Activated CD4-positive, alpha-beta T cell treated with anti-CD3 and anti-CD28 coated beads, Interleukin-2, Interleukin-4, amounts not matched to agents 100 ng/mL and 50 ng/mL, durations not matched to agents 16 hours and 8 hours (primary cell): ENCODE data around the gene SLC4A4.

Experiments
- DNase-seq: peaks from one replicate; pipeline ENCODE4 v3.0.0-alpha.2; 2020; ENCODE audit warnings: low spot score

Gene SLC4A4

DNA sequence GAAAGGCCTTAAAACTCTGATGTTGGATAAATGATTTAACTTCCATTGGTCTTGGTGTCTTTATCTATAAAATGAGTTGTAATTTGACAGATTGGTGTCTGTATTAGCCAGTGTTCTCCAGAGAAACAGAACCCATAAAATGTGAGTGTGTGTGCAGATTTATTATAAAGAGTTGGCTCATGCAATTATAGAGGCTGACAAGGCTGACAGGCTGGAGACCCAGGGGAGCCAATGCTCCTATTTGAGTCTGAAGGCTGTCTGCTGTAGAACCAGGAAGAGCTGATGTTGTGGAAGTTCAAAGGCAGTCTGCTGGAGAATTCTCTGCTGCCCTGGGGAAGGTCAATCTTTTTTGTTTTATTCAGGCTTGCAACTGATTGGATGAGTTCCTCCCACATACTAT is 131.7 kb downstream of the SLC4A4 start:
- no peak for DNase-seq

DNA sequence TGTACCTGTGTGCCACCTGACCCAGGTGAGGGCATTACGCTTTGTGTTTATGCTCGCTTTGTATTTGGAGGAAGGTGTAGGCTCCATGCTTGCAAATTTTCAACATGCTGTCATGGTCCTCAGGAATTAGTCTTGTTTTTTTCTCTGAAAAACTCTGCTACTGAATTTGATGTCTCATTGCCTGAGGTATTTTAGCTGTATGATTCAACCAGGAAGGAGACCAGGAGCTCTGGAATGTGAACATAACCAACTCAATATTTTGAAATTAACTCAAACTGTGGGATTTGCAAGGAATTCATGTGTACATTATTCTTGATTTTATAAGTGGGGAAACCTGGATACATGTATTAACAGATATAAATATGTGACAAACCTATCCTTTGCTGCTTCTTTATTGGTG is 134.1 kb downstream of the SLC4A4 start:
- DNase-seq, result no peak

DNA sequence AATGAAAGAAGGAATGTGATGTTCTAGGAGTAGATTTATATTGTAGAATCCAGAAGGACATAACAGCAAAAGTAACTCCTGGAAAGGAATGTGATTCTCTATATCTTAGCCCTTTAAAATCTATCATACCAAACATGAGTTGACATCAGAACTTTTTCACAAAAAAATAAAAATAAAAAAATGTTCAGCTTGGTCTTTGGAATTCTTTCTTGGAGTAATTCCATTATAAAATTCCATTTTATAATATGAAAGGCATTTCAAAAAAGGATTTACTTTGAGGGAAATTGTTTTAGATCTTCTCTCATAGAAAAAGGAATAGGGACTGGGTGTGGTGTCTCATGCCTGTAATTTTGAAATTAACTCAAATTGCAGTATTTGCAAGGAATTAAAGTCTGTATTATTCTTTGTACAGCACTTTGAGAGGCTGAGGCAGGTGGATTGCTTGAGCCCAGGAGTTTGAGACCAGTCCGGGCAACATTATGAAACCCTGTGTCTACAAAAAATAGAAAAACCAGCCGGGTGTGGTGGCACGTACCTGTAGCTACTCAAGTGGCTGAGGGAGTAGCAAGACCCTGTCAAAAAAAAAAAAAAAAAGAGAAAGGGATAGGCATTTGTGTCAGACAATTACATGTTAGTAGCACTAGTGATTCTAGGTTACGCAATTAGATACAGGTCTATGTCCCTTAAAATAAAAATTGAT is 134.9 kb downstream of the SLC4A4 start:
- no peak for DNase-seq

DNA sequence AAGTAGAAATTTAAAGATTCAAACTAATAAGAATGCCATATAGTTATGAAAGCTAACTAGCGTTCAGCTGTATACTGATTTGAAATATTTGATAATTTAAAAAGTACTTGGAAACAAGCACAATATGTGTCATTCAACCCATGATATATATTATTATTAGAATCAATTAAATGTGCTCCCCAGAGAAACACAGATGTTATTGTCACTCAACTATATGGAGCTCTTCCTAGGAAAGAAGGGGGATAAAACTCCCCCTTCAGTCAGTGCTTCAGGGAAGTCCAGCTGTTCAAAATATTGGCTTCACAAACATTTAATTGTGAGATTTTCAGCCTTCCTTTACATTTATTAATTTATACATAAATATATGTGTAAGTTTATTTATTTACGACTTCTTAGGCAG is 135.9 kb downstream of the SLC4A4 start:
- no peak for DNase-seq

DNA sequence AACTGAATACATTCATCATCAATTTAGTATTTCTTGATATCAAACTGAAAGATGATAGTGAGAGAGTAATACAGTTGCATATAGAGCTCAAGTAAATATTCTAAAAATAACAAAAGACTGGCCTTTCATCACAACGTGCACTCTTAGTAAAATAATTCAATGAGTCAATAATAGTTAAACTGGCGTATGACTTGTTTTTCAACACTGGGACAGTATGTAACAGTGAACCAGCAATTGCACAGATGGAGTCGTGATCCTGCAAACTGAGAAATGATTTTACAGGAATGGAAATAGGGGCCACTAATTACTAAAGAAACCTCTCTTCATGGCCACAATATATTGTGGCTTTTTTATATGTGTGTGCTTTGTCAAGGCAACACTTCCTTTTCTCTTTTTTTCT is 137.4 kb downstream of the SLC4A4 start:
- DNase-seq, result no peak

DNA sequence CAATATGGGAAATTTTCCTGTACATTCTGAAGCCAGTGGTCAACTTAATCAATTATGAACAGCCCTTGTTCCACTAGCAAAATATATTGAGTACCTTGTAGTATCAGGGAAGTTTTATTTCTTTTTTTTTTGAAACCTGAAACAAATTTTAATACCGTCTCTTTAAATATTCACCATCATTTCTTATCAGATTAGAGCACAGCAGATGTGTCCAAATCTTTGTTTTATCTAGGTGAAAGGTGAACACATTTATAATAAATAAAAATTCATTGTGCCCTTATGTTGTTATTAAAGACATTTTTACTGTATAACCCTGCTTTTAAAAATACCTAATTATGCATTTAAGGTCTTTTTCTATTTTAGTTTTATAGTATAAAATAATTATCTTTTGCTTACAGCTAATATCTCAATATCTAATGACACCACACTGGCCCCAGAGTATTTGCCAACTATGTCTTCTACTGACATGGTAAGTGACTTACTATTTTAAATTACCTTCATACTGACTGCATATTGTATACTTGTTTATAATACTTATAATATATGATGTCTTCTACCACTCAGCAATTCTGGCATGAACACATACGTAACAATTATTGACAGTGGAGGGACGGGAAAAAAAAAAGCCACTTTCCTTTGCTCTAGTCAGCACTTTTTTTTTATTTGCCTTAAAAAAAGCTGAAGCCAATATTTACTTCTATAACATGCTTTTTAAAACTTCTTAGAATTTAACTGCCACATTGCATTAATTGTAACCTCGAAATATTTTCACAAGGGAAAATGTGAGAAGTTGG is 147.9 kb downstream of the SLC4A4 start:
- DNase-seq, result no peak

DNA sequence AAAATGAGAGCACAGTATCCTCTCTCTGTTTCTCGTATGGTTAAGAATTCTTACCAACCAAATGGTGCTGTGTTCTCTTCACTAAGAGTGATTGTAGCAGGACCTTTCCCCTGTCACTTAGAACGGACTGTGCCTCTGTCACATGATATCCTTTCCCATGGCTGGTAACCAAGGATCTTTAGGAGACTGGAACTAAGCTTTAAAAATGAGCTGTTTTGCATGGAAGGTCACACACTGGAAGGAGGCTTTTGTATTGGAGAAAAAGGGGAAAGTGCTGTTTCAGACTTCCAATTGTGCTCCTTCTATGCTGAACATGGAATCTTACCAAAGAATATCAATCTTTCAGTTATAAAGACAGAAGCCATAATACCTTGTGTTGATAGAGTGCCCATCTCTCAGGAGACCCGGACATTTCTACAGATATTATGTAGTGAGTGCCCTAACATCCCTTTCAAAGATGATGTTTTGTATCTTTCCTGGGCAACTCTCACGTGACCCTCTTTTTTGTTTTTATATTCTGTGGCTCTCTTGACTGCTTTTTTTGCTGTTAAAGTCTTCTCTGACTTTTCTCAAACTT is 148.6 kb downstream of the SLC4A4 start:
- no peak for DNase-seq

DNA sequence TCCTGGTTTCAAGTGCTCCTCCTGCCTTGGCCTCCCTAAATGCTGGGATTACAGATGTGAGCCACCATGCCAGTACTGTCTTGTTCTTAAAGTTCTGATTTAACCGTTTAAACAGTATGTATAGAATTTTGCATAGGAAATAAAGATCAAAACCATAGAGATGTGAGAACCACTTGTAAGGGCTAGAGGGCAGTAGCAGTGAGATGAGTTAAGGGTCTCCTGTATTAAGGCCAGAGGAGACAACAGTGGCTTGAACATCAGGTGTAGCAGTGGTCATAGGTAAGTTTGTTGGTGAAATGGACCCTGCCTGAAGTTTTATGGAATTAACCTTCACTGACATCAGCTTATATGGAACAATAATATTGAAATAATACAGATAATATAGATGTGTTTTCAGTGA is 155.7 kb downstream of the SLC4A4 start:
- DNase-seq, result no peak

DNA sequence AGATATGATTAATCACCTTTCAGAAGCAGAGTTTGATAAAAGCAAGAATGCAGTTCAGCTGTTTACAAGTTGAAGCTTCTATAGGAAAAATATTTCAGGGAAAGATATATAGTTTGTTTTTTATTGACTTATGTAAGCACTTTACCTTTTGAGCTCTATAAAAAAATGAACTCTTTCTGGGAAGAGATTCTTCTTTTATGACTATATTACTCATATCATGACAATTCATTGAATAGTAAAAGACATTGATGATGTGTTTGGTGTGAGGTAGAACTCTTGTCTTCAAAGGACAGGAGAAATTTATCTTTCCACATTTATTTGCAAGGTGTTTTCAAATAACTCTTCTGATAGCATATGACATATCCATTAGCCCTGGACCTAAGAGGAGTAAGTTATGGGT is 156.6 kb downstream of the SLC4A4 start:
- DNase-seq, result no peak

DNA sequence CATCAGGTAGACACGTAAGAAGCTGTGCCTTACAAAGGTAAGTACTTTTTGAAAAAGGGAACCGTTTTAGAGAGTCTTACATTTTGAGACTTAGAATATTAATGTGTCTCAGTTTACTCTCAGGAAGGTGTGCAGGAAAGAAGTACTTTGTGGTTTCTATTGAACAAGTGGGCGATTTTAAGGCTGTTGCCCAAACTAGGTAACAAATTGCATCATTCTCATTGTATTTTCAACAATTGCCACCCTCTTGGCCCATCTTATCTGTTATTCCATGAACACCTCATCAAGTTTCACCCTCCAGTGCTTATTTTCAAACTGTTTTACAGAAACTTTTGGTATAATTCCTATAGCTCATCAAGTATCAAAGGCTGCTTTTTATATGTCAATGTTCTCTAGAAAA is 158.3 kb downstream of the SLC4A4 start:
- DNase-seq, result no peak

DNA sequence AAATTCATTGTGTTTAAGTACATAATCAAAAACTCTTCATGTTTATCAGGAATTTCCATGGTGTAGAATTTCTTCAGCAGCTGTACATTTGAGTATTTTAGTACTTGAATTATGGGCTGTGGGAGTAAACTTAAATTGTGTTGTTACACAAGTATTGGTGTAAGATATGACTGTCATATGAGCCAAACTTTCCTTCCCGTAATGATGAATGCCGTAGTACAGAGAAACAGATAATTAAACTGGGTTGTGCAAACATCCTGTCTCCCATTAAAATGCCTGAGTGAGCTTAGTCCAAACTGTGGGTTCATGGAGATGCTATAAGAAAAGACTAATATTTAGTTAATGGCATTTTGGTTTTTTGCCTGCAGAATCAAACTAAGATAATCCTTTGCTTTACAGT is 159.2 kb downstream of the SLC4A4 start:
- DNase-seq, result no peak

DNA sequence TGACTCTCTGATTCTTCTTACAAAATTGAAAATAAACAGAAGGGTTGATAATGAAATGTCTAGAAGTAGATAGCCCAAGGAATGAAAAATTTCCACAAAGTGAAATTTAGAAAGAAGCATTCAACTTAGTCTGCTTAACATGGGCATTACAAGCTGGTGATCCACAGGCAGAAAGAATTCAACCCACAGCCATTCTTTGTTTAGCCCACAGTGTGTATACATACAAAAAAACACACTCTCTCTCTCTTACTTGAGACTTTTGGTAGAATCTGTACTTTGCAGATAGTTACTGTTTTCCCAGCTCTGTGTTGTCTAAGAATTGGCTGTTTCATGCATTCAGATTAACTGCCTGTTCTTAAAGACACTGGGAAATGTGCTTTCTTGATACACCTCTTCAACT is 159.8 kb downstream of the SLC4A4 start:
- no peak for DNase-seq

DNA sequence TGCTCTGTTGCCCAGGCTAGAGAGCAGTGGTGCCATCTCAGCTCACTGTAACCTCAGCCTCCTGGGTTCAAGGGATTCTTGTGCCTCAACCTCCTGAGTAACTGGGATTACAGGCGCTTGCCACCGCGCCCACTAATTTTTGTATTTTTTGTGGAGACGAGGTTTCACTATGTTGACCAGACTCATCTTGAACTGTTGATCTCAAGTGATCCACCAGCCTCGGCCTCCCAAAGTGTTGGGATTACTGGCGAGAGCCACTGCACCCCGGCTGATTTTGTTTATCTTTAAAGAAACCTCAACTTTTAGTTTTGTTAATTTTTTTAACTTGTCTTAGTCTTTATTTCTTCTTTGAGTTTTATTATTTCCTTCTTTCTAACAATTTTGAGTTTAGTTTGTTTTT is 163.2 kb downstream of the SLC4A4 start:
- no peak for DNase-seq

DNA sequence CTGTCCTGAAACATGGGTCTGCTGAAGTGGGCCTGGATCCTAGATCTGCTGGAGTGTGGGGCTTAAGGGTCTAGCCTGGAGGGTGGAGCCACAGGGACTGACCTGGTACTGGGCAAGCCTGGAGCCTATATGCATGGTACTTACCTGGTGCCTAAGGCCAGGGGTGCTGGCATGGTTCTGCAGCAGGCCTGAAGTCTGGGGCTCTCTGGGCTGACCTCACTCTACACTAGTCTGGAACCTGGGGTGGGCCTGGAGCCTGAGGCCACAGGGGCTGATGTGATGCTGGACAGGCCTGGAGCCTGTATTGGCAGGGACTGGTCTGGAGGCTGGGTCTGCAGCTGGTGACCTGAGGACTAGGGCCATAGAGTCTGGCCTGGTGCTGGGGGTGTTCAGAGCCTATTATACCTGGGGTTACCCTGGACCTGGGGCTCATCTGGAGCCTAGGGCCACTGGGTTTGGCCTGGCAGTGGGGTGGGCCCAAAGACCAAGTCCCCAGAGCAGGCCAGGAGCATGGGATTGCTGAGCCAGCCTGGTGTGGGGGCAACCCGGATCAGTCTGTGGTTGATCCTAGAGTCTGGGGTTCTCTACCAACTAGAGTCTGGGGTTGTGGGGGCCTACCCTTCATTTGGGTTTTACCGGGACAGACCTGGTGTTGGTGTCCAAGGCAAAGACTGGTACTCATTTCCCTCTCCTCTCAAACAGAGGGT is 179.6 kb downstream of the SLC4A4 start:
- no peak for DNase-seq

DNA sequence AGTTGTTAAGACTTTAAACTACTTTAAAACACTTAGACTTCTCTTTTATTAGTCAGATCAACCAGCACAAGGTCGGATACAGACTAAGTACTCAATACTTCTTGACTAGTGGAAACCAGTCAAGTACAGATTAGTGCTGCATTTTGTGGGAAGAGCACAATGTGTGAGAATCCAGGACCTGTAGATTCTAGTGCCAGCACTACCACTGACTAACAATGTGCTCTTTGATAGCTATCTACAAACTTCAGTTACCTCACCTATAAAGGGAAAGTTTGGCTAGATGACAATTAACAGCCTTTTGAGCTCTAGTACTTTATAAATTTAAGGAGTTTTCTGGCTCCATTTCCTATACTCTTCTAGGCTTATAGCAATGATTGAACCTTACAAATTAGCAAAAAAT is 181.5 kb downstream of the SLC4A4 start:
- no peak for DNase-seq

DNA sequence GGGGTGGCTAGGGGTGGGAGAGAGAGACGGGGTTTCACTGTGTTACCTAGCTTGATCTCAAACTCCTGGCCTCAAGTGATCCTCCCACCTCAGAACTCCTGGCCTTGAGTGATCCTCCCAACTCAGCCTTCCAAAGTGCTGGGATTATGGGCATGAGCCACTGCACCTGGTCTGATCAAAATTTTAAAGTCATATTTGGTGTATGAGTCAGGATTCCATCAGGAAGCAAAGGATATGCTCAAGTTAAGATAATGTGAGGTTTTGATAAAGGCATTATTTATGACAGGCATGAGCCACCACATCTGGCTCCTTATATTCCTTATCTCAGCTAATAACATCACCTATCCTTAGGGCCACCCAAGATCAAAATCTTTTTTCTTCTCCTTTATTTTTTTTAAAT is 182.0 kb downstream of the SLC4A4 start:
- no peak for DNase-seq

DNA sequence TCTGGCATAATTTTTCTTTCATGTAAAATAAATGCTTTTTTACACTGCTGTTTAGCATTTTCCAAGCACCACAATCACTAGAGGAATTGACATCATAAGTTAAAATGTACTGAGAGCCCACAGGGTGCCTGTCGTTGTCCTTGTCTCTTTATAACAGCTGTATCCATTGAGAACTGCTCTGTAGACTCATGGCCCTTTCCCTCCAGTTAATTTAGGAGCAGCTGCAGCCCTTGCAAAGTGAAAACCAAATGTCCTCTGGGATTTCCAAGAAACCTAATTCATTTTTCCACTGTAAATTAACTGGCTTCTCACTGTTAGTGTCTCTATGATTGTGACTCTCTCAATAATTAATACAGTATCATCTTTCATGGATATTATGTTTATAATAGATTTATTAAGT is 185.9 kb downstream of the SLC4A4 start:
- DNase-seq, result no peak

DNA sequence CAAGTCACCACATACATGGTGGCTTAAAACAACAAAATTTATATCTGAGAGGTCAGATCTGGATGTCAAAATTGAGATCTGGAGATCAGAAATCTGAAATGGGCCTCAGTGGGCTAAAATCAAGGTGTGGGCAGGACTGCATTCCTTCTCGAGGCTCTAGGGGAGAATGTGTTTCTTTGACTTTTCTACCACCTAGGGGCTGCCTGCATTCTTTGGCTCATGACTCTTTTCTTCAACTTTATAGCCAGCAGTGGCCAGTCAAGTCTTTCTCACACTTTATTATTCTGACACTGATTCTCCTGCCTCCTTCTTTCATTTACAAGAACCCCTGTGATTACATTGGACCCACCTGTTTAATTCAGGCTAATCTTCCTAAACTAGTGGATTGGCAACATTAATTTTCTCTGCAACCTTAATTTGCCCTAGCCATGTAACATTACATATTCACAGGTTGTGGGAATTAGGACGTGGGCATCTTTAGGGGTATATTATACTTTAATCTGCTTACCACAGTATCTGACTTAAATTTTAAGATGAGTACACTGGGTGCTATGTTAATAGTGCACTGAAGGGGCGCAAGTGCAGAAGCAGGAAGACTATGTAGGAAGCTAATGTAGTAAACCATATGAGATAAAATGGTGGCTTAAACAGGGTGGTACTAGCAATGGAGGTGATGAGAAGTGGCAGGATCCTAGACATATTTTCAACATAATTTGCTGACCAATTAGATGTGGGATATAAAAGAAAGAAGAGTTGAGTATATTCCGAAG is 188.0 kb downstream of the SLC4A4 start:
- no peak for DNase-seq

DNA sequence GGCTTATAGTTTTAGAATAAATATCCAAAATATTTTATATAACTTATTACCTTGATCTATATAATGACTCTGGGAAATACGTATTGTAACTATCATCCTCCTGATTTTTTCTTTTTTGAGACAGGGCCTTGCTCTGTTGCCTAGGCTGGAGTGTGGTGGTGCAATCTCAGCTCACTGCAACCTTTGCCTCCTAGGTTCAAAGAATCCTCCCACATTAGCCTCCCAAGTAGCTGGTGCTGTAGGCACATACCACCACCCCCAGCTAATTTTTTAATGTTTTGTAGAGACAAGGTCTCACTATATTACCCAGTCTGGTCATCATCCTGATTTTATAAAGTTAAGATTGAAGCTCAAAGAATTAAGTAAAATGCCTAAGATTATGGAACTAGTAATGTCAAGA is 193.6 kb downstream of the SLC4A4 start:
- DNase-seq, result no peak

DNA sequence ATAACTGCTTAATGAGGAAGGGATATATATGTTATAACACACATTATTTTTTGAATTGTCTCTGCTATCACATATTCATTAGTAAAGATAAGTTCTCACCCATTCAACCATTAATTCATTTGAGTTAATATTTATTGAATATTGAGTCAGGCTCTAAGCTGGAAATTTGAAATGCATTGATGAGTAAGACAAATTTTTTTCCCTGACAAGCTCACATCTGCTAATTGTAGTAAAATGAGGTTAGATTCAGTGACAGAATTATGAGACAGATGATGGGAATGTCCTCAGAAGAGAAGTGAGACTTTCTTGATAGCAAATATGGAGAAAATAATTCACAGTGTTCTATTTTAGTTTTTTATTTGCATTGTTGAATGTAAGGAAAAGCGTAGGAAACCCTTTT is 194.3 kb downstream of the SLC4A4 start:
- no peak for DNase-seq

DNA sequence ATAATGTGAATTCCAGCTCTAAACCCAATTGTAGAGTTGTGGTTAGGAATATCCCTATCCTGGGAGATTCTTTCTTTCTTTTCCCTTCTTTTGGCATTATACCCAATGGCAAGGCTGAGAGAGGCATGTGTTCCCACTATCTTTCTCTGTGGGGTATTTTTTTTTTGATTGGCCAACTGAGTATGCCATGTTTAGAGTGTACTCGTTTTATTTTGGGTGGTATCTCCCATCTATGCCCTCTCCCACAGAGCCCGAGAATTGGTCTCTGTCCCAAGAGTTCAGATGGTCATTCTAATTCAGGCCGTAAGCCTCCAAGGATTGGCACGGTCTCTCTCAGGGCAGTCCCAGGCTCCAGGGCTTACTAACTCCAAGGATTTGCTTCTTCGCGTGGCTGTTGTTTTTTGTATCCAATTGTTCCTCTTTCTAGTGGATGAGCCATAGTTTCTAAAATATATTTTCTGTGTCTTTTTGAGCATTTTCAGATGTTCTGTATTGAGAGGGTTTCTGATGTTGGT is 198.8 kb downstream of the SLC4A4 start:
- no peak for DNase-seq

DNA sequence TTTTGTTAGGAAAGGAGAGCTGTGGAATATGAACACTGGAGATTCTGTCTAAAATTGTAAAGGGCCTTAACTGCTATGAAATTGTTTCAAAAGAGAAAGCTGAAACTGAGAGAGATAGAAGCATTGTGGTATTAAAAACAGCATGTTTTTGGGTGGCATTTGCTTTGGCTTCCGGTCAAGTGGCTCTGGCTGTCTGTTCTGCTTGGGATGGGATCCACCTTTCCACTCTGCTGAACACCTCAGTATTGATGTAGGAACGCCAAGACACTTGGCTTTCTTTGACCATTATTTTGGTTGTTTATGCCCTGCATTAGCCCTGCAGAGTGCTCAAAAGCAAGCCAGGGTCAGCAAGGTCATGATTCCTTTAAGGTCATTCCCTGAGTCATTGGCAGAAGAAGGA is 199.7 kb downstream of the SLC4A4 start:
- DNase-seq, result no peak
